ENCODE results near the gene GLO1.

The GLO1 gene

GRCh38 chr6:38722727-38723334 is 19.9 kb upstream of the GLO1 start:
- Histone ChIP-seq H3K27me3 (no peaks in the 10 kb centered on the region), H3K9me3 (no peaks in the 10 kb centered on the region), H3K4me3 (ENCODE audit: low read depth, low read length) (no peak overlapping the region), H3K4me1 (no peaks in the 10 kb centered on the region), H3K36me3 (no peaks in the 10 kb centered on the region)
- no peak for TF ChIP-seq CTCF (IDR thresholded peaks at IDR 0.05; ENCODE audit: low read depth, low read length)
- DNase-seq: no peak

- H3K27me3 ChIP-seq: no peaks in the 10 kb centered on the region
- DNase-seq: no peak
- H3K4me1 ChIP-seq: no peaks in the 10 kb centered on the region
- H3K36me3 ChIP-seq: no peaks in the 10 kb centered on the region
- H3K4me3 ChIP-seq (ENCODE audit: low read depth, low read length): no peak overlapping the region
- TF ChIP-seq CTCF (IDR thresholded peaks at IDR 0.05; ENCODE audit: low read depth, low read length): no peak
- H3K9me3 ChIP-seq: no peaks in the 10 kb centered on the region
Observed at GRCh38 chr6:38722038-38722437, 19.1 kb upstream of the GLO1 start.

- Histone ChIP-seq H3K36me3 (no peaks in the 10 kb centered on the region), H3K27me3 (no peaks in the 10 kb centered on the region), H3K4me1 (peaks cover 2% of the 10 kb centered on the region; the same call in 1 of the 2 replicates), H3K9me3 (no peaks in the 10 kb centered on the region), H3K4me3 (ENCODE audit: low read depth, low read length) (no peak overlapping the region)
- peak; percentile 44 for TF ChIP-seq CTCF (IDR thresholded peaks at IDR 0.05; ENCODE audit: low read depth, low read length)
- no peak for DNase-seq
Observed at GRCh38 chr6:38720295-38720694, 17.4 kb upstream of the GLO1 start.

- Histone ChIP-seq H3K4me1 (peaks cover 8% of the 10 kb centered on the region), H3K9me3 (no peaks in the 10 kb centered on the region), H3K27me3 (no peaks in the 10 kb centered on the region), H3K4me3 (ENCODE audit: low read depth, low read length) (no peak overlapping the region), H3K36me3 (no peaks in the 10 kb centered on the region)
- no peak for DNase-seq
- no peak for TF ChIP-seq CTCF (IDR thresholded peaks at IDR 0.05; ENCODE audit: low read depth, low read length)
Observed at GRCh38 chr6:38719358-38719757, 16.4 kb upstream of the GLO1 start.

- no peak for TF ChIP-seq CTCF (IDR thresholded peaks at IDR 0.05; ENCODE audit: low read depth, low read length)
- Histone ChIP-seq H3K36me3 (no peaks in the 10 kb centered on the region), H3K4me3 (ENCODE audit: low read depth, low read length) (no peak overlapping the region), H3K27me3 (no peaks in the 10 kb centered on the region), H3K9me3 (no peaks in the 10 kb centered on the region), H3K4me1 (peaks cover 14% of the 10 kb centered on the region)
- DNase-seq: no peak
Observed at GRCh38 chr6:38716825-38717224, 13.9 kb upstream of the GLO1 start.

GRCh38 chr6:38715016-38715689 is 12.2 kb upstream of the GLO1 start, which contains the start of gene DNAH8:
TSS of gene DNAH8 (plus strand) at chr6:38715311. CDS start at chr6:38722810, 7,499 bp downstream.
- Histone ChIP-seq H3K9me3 (no peaks in the 10 kb centered on the region), H3K27me3 (no peaks in the 10 kb centered on the region), H3K36me3 (no peaks in the 10 kb centered on the region), H3K4me1 (peaks cover 14% of the 10 kb centered on the region), H3K4me3 (ENCODE audit: low read depth, low read length) (peak within 1 kb of the TSS; percentile 41)
- peak; percentile 14 for DNase-seq
- no peak for TF ChIP-seq CTCF (IDR thresholded peaks at IDR 0.05; ENCODE audit: low read depth, low read length)

Measured in BE2C (cell line).